ENCODE data around the gene TXLNA.

TXLNA gene

GRCh38 chr1:32215629-32216480 is 36.4 kb downstream of the TXLNA start:
- peak; percentile 64 for DNase-seq (ENCODE audit: low spot score)

DNA sequence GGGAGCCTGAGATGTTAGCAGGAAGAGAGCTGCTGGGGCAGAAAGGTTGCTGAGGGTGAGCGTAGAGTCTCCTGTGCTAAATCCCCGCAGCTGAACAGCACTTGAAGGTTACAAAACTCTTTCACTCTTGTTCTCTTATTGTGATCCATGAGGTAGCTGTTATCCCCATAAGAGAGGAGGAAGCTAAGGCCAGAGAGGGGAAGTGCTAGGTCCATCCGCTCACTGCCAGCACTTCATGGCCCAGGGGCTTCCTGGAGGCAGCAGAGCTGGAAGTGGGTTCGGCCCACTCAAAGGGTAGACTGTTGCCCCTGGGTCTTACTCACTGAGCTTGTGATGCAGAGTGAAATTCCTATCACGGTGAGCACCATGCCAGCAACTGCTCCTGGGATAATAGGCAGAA is 37.1 kb downstream of the TXLNA start:
- DNase-seq (ENCODE audit: low spot score) = no peak

- no peak for DNase-seq (ENCODE audit: low spot score)
Measured at GRCh38 chr1:32219022-32219421, 39.5 kb downstream of the TXLNA start.

GRCh38 chr1:32220746-32221580 is 41.5 kb downstream of the TXLNA start:
- DNase-seq (ENCODE audit: low spot score) = no peak

DNA sequence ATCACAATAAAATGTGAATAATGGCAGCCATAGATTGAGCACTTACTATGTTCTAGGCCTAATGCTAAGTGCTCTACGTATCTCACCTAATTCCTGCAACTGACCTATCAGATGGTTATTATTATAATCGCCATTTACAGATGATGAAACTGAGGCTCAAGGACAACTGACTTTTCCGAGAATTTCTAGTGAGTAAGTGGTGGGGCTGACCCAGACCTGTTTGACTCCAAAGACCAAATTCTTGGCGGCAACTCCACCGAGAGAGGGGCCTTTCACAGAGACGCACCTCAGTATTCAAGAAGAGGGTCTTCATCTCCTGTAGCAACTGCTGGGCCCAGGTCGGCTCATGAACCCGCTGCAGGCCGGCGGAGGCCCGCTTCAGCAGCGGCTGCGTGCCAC is 42.1 kb downstream of the TXLNA start:
- DNase-seq (ENCODE audit: low spot score) = no peak

- peak; percentile 94 for DNase-seq (ENCODE audit: low spot score)
Measured at GRCh38 chr1:32221980-32222755, 42.7 kb downstream of the TXLNA start, which contains the start of the genes EIF3I and TMEM234. EIF3I (plus strand) TSS chr1:32222407; CDS start chr1:32222442, 35 bp downstream. TMEM234 (minus strand) TSS chr1:32222353; CDS start chr1:32222322, 31 bp downstream.

- no peak for DNase-seq (ENCODE audit: low spot score)
Measured at GRCh38 chr1:32223683-32224082, 44.2 kb downstream of the TXLNA start.

- DNase-seq (ENCODE audit: low spot score) = no peak
Measured at GRCh38 chr1:32224285-32224684, 44.8 kb downstream of the TXLNA start.

- DNase-seq (ENCODE audit: low spot score) = no peak
Measured at GRCh38 chr1:32228771-32229170, 49.3 kb downstream of the TXLNA start.

GRCh38 chr1:32231843-32232432 is 52.5 kb downstream of the TXLNA start:
- no peak for DNase-seq (ENCODE audit: low spot score)

- no peak for DNase-seq (ENCODE audit: low spot score)
Measured at GRCh38 chr1:32232558-32233304, 53.3 kb downstream of the TXLNA start.

DNA sequence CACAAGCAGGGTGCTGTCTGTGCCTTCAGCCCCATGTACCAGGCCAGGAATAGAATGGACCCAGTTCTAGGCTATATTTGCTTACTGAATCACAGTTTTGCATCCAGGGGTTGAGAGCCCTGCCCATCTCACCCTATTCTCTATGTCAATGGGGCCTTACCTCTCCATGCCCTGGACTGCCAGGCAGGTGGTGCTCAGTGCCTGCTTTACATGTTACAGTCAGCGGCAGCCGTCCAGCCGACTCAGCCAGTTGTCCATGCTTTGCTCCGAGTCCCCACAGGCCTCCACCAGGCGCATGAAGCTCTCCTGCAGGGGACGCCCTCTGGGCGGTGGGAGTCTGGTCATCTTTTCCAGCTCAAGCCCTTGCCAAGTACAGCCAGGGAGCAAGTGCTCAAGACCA is 55.3 kb downstream of the TXLNA start:
- DNase-seq (ENCODE audit: low spot score) = no peak

- DNase-seq (ENCODE audit: low spot score) = no peak
Measured at GRCh38 chr1:32239337-32239736, 59.9 kb downstream of the TXLNA start.

DNA sequence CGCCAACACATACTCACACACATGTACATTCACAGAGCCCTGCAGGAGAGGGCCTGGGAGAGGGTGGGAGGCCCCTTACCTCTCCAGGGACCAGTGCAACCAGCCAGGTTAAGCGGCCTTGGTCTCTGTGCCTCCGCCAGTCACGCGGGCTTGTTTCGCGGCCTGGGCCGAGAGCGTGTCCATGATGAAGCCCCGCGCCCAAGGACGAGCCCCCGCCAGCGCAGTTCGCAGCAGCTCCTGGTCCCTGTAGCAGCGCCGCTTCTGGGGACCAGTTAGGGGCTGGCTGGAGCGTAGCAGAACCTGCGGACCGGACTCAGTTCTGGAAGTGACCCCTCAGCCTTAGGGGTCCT is 60.3 kb downstream of the TXLNA start:
- DNase-seq (ENCODE audit: low spot score) = no peak

- no peak for DNase-seq (ENCODE audit: low spot score)
Measured at GRCh38 chr1:32240140-32240951, 60.9 kb downstream of the TXLNA start.

GRCh38 chr1:32241001-32241763 is 61.7 kb downstream of the TXLNA start:
- no peak for DNase-seq (ENCODE audit: low spot score)

DNA sequence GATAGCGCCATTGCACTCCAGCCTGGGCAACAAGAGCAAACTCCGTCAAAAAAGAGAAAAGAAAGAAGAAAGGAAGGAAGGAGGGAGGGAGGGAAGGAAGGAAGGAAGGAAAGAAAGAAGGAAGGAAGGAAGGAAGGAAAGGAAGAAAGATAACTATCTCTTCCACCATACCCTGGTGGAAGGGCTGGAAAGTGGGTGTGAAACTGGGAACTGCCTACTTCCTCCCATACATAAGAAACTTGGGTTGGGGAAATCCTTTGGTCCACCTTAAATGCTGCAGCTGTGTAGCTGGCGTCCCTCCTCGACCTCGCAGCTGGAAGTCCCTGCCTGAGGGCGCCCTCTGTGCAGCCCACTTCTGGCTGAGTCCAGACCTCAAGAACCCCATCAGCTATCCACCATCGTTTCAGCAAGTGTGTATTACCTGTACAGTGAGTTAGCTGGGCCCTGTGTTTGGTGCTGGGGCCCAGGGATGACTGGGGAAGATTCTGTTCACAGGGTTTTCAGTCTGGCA is 62.9 kb downstream of the TXLNA start:
- no peak for DNase-seq (ENCODE audit: low spot score)

GRCh38 chr1:32246888-32247273 is 67.4 kb downstream of the TXLNA start, which contains the start of gene FAM167B:
FAM167B (plus strand) TSS chr1:32247222; CDS start chr1:32247422, 200 bp downstream.
- no peak for DNase-seq (ENCODE audit: low spot score)

DNA sequence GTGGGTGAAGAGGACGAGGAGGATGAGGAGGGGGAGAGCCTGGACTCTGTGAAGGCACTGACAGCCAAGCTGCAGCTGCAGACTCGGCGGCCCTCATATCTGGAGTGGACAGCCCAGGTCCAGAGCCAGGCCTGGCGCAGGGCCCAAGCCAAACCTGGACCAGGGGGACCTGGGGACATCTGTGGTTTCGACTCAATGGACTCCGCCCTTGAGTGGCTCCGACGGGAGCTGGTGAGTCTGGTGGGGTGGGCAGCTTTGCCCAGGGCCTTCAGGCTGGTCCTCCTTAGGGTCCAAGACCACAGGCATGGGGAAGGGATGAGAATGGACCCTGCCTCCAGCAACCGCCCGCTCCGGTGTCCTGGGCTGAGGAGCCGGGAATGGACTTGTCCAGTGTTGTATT is 68.0 kb downstream of the TXLNA start:
- DNase-seq (ENCODE audit: low spot score) = no peak

Measured in hematopoietic multipotent progenitor cell treated with erythropoietin and hydrocortisone succinate and interleukin-3 and kit ligand, for 15 days (in vitro differentiated cells).